ENCODE measurements around the gene TPM4.

The TPM4 gene

GRCh38 chr19:16134510-16134909 is 58.2 kb downstream of the TPM4 start:
- no peak for DNase-seq

GRCh38 chr19:16135430-16136127 is 59.3 kb downstream of the TPM4 start:
- DNase-seq: no peak

- DNase-seq: no peak
Observed at GRCh38 chr19:16136185-16136999, 60.1 kb downstream of the TPM4 start.

- no peak for DNase-seq
Observed at GRCh38 chr19:16139752-16140151, 63.5 kb downstream of the TPM4 start.

- DNase-seq: no peak
Observed at GRCh38 chr19:16141043-16141442, 64.7 kb downstream of the TPM4 start.

- DNase-seq: no peak
Observed at GRCh38 chr19:16142032-16142580, 65.8 kb downstream of the TPM4 start.

GRCh38 chr19:16143399-16144215 is 67.3 kb downstream of the TPM4 start, which contains the start of gene HSH2D:
TSS of gene HSH2D (plus strand) at chr19:16143685. CDS start at chr19:16148751, 5,066 bp downstream.
- DNase-seq: peak; percentile 81

- no peak for DNase-seq
Observed at GRCh38 chr19:16144216-16144581, 67.9 kb downstream of the TPM4 start.

- DNase-seq: no peak
Observed at GRCh38 chr19:16146112-16146511, 69.8 kb downstream of the TPM4 start.

- no peak for DNase-seq
Observed at GRCh38 chr19:16148443-16149229, 72.3 kb downstream of the TPM4 start.
